Motor neuron (in vitro differentiated cells): Measurements from ENCODE around the gene LOXL3. TPM values are rescaled to one million over a fixed set of nuclear protein-coding genes. Genes with fewer than 3 reads are reported as not detected.

ENCODE experiments used
- total RNA-seq, 8 experiments: library from RNA; unstranded; fragments of 300-600 nt; gene quantifications; 2 replicates each; pipeline versions ENCODE4 v1.2.3 to v1.2.4, GENCODE V29; 2022

The LOXL3 gene
- total RNA-seq, 8 experiments from 2014 or later = 0.54 to 29.3 (median 9.1) TPM

Other genes starting within 250 kb of the LOXL3 start
- gene SLC4A5, start 210.5 kb downstream of the LOXL3 start, total RNA-seq = 1 to 10 TPM in 7 of 8 experiments, under 1 TPM in 1; 0.25 to 5.9 (median 2.8) TPM
- 100 to 1,000 TPM in 7 of 8 experiments, 10 to 100 TPM in 1; 92.7 to 205 (median 134) TPM for gene DCTN1, start 173.6 kb downstream of the LOXL3 start, total RNA-seq
- 1 to 10 TPM; 1.6 to 5.8 (median 2.7) TPM for gene C2orf81, start 132.3 kb downstream of the LOXL3 start, total RNA-seq
- 10 to 100 TPM; 15.1 to 63.7 (median 49.5) TPM for gene WDR54, start 132.2 kb downstream of the LOXL3 start, total RNA-seq
- gene RTKN, start 112.0 kb downstream of the LOXL3 start, total RNA-seq = 10 to 100 TPM in 4 of 8 experiments, 1 to 10 TPM in 4; 1.4 to 33.2 (median 9.7) TPM
- gene INO80B, start 98.9 kb downstream of the LOXL3 start, total RNA-seq = 10 to 100 TPM; 17.6 to 51.4 (median 22.9) TPM
- gene WBP1, start 95.5 kb downstream of the LOXL3 start, total RNA-seq = 100 to 1,000 TPM in 4 of 8 experiments, 10 to 100 TPM in 4; 55.2 to 117 (median 99.8) TPM
- 10 to 100 TPM; 30.8 to 47.6 (median 37.9) TPM for gene MOGS, start 88.6 kb downstream of the LOXL3 start, total RNA-seq
- gene MRPL53, start 81.3 kb downstream of the LOXL3 start, total RNA-seq = 10 to 100 TPM; 51.1 to 83.5 (median 68.3) TPM
- 10 to 100 TPM in 6 of 8 experiments, 1 to 10 TPM in 2; 8.0 to 32.3 (median 12.8) TPM for gene CCDC142, start 70.9 kb downstream of the LOXL3 start, total RNA-seq
- 10 to 100 TPM in 5 of 8 experiments, 1 to 10 TPM in 3; 4.0 to 23.5 (median 10.2) TPM for gene TTC31, start 70.9 kb downstream of the LOXL3 start, total RNA-seq
- gene LBX2, start 54.3 kb downstream of the LOXL3 start, total RNA-seq = 1 to 10 TPM in 6 of 8 experiments, under 1 TPM in 2; 0.36 to 7.7 (median 1.4) TPM
- gene PCGF1, start 46.2 kb downstream of the LOXL3 start, total RNA-seq = 10 to 100 TPM; 14.9 to 28.2 (median 18.4) TPM
- gene TLX2, start 39.5 kb downstream of the LOXL3 start, total RNA-seq = 1 to 10 TPM in 2 of 8 experiments, under 1 TPM in 5, not detected in 1; 0.05 to 1.5 (median 0.73) TPM
- gene DQX1, start 27.7 kb downstream of the LOXL3 start, total RNA-seq = 1 to 10 TPM in 1 of 8 experiments, under 1 TPM in 6, not detected in 1; 0.11 to 1.0 (median 0.31) TPM
- gene AUP1, start 24.2 kb downstream of the LOXL3 start, total RNA-seq = 100 to 1,000 TPM in 3 of 8 experiments, 10 to 100 TPM in 5; 43.1 to 121 (median 74.7) TPM
- 10 to 100 TPM; 30.9 to 49.4 (median 39.3) TPM for gene HTRA2, start 24.0 kb downstream of the LOXL3 start, total RNA-seq
- gene DOK1, start 778 bp upstream of the LOXL3 start, total RNA-seq = 10 to 100 TPM in 1 of 8 experiments, 1 to 10 TPM in 7; 1.6 to 23.0 (median 6.3) TPM
- under 1 TPM in 5 of 8 experiments, not detected in 3; 0.08 to 0.50 (median 0.22) TPM for gene M1AP, start 94.4 kb upstream of the LOXL3 start, total RNA-seq
- 10 to 100 TPM in 4 of 8 experiments, 1 to 10 TPM in 1, under 1 TPM in 3; 0.31 to 21.4 (median 10.4) TPM for gene SEMA4F, start 100.3 kb upstream of the LOXL3 start, total RNA-seq